Activated T-cell treated with anti-CD3 and anti-CD28 coated beads, Interleukin-2, amount 50 U/mL, for 72 hours (primary cell): Measurements from ENCODE around the gene MAGI2. TPM values are rescaled to one million over a fixed set of nuclear protein-coding genes. Genes with fewer than 3 reads are reported as not detected.

ENCODE experiments used
- ATAC-seq, 2 donors: fragments of 150-1000 bp; cut with Tn5 transposase; replicated peaks in 1 of 2; 2 replicates each; pipeline ENCODE4 v1.10.0; 2021; ENCODE audit warnings: moderate library complexity in 2 of 2, mild to moderate bottlenecking in 1 of 2
- DNase-seq, 2 donors: peaks; one replicate each; pipeline ENCODE4 v3.0.0; 2021 to 2022; ENCODE audit warnings: mixed read lengths in 1 of 2
- H3K27ac Mint-ChIP-seq: one replicate; pipeline ENCODE4 v1.8.0; 2022; ENCODE audit warnings: mild to moderate bottlenecking, moderate library complexity, mixed read lengths
- H3K27me3 Mint-ChIP-seq: one replicate; pipeline ENCODE4 v1.8.0; 2022; ENCODE audit warnings: low read depth, mixed read lengths
- H3K36me3 Mint-ChIP-seq, 2 donors: one replicate each; pipeline ENCODE4 v1.8.0; 2022; ENCODE audit warnings: mixed read lengths in 2 of 2, mild to moderate bottlenecking in 1 of 2; ENCODE audit not compliant: insufficient read depth in 2 of 2
- H3K4me1 Mint-ChIP-seq: one replicate; pipeline ENCODE4 v1.8.0; 2022; ENCODE audit warnings: low read depth, mixed read lengths
- H3K4me3 Mint-ChIP-seq, 2 donors: one replicate each; pipeline ENCODE4 v1.8.0; 2022; ENCODE audit warnings: mild to moderate bottlenecking in 2 of 2, mixed read lengths in 2 of 2, moderate library complexity in 2 of 2
- H3K9me3 Mint-ChIP-seq, 2 donors: one replicate each; pipeline ENCODE4 v1.8.0; 2022; ENCODE audit warnings: mixed read lengths in 2 of 2
- total RNA-seq, 2 donors: library from RNA; stranded (reverse); gene quantifications; one replicate each; pipeline ENCODE4 v1.2.3, GENCODE V29; 2022

Gene MAGI2
- total RNA-seq, 2 donors from 2014 or later: 0.31 to 0.44 TPM

- ATAC-seq (no peak), DNase-seq (no peak)
- H3K27ac Mint-ChIP-seq: no peak overlapping the region
- H3K27me3 Mint-ChIP-seq: no peaks in the 10 kb centered on the region
- H3K4me3 Mint-ChIP-seq: no peak overlapping the region
- peaks cover 0 to 1% of the 10 kb centered on the region in 2 donors for H3K9me3 Mint-ChIP-seq
- H3K4me1 Mint-ChIP-seq: no peaks in the 10 kb centered on the region
- H3K36me3 Mint-ChIP-seq: no peaks in the 10 kb centered on the region
Measured at GRCh38 chr7:79304711-79305110, 148.8 kb downstream of the MAGI2 start.

- Mint-ChIP-seq H3K4me3 (no peak overlapping the region), H3K27ac (no peak overlapping the region), H3K27me3 (no peaks in the 10 kb centered on the region), H3K9me3 (peaks cover 0 to 4% of the 10 kb centered on the region in 2 donors), H3K4me1 (no peaks in the 10 kb centered on the region), H3K36me3 (no peaks in the 10 kb centered on the region)
- no peak for ATAC-seq
- no peak for DNase-seq
Measured at GRCh38 chr7:79302293-79302692, 151.2 kb downstream of the MAGI2 start.

GRCh38 chr7:79301419-79301818 lies 152.0 kb downstream of the MAGI2 start:
- Mint-ChIP-seq H3K27ac (no peak overlapping the region), H3K36me3 (no peaks in the 10 kb centered on the region)

GRCh38 chr7:79300573-79300972 lies 152.9 kb downstream of the MAGI2 start:
- Mint-ChIP-seq H3K27me3 (no peaks in the 10 kb centered on the region), H3K4me1 (no peaks in the 10 kb centered on the region), H3K27ac (no peak overlapping the region), H3K36me3 (no peaks in the 10 kb centered on the region), H3K9me3 (peaks cover 0 to 4% of the 10 kb centered on the region in 2 donors), H3K4me3 (no peak overlapping the region)
- DNase-seq: no peak
- ATAC-seq: no peak

More at GRCh38 chr7:79301419-79301818, 152.0 kb downstream of the MAGI2 start:
- no peak for DNase-seq
- Mint-ChIP-seq H3K4me3 (no peak overlapping the region), H3K4me1 (no peaks in the 10 kb centered on the region), H3K27me3 (no peaks in the 10 kb centered on the region), H3K9me3 (peaks cover 0 to 4% of the 10 kb centered on the region in 2 donors)
- ATAC-seq: no peak

- ATAC-seq (no peak), DNase-seq (peak in 1 of 2 donors; percentile 2)
- Mint-ChIP-seq H3K4me3 (no peak overlapping the region), H3K9me3 (peaks cover 0 to 4% of the 10 kb centered on the region in 2 donors), H3K4me1 (no peaks in the 10 kb centered on the region), H3K36me3 (no peaks in the 10 kb centered on the region), H3K27ac (no peak overlapping the region), H3K27me3 (no peaks in the 10 kb centered on the region)
Measured at GRCh38 chr7:79298145-79298760, 155.2 kb downstream of the MAGI2 start.

- H3K27ac Mint-ChIP-seq: no peak overlapping the region
- DNase-seq (no peak), ATAC-seq (no peak)
- no peaks in the 10 kb centered on the region for H3K36me3 Mint-ChIP-seq
- H3K4me3 Mint-ChIP-seq: no peak overlapping the region
- peaks cover 0 to 6% of the 10 kb centered on the region in 2 donors for H3K9me3 Mint-ChIP-seq
- H3K27me3 Mint-ChIP-seq: no peaks in the 10 kb centered on the region
- H3K4me1 Mint-ChIP-seq: no peaks in the 10 kb centered on the region
Measured at GRCh38 chr7:79296553-79297320, 156.7 kb downstream of the MAGI2 start.

- Mint-ChIP-seq H3K4me3 (no peak overlapping the region), H3K9me3 (peaks cover 0 to 3% of the 10 kb centered on the region in 2 donors)
- ATAC-seq: no peak
Measured at GRCh38 chr7:79293655-79294142, 159.8 kb downstream of the MAGI2 start.

GRCh38 chr7:79292834-79293233 lies 160.6 kb downstream of the MAGI2 start:
- no peak overlapping the region for H3K27ac Mint-ChIP-seq
- peaks cover 0 to 3% of the 10 kb centered on the region in 2 donors for H3K9me3 Mint-ChIP-seq
- no peaks in the 10 kb centered on the region for H3K4me1 Mint-ChIP-seq
- DNase-seq (no peak), ATAC-seq (no peak)
- no peaks in the 10 kb centered on the region for H3K36me3 Mint-ChIP-seq
- no peaks in the 10 kb centered on the region for H3K27me3 Mint-ChIP-seq
- H3K4me3 Mint-ChIP-seq: no peak overlapping the region

More at GRCh38 chr7:79293655-79294142, 159.8 kb downstream of the MAGI2 start:
- Mint-ChIP-seq H3K27me3 (no peaks in the 10 kb centered on the region), H3K4me1 (no peaks in the 10 kb centered on the region), H3K36me3 (no peaks in the 10 kb centered on the region), H3K27ac (no peak overlapping the region)
- no peak for DNase-seq

- ATAC-seq: no peak
- H3K4me3 Mint-ChIP-seq: no peak overlapping the region
Measured at GRCh38 chr7:79291498-79291865, 162.0 kb downstream of the MAGI2 start.

GRCh38 chr7:79290841-79291497 lies 162.5 kb downstream of the MAGI2 start:
- H3K27ac Mint-ChIP-seq: no peak overlapping the region
- no peak for DNase-seq
- peaks cover 0 to 3% of the 10 kb centered on the region in 2 donors for H3K9me3 Mint-ChIP-seq
- H3K4me1 Mint-ChIP-seq: no peaks in the 10 kb centered on the region
- ATAC-seq: no peak
- no peak overlapping the region for H3K4me3 Mint-ChIP-seq
- no peaks in the 10 kb centered on the region for H3K36me3 Mint-ChIP-seq
- no peaks in the 10 kb centered on the region for H3K27me3 Mint-ChIP-seq

More at GRCh38 chr7:79291498-79291865, 162.0 kb downstream of the MAGI2 start:
- no peaks in the 10 kb centered on the region for H3K4me1 Mint-ChIP-seq
- H3K9me3 Mint-ChIP-seq: peaks cover 0 to 3% of the 10 kb centered on the region in 2 donors
- no peak overlapping the region for H3K27ac Mint-ChIP-seq
- no peaks in the 10 kb centered on the region for H3K36me3 Mint-ChIP-seq
- no peaks in the 10 kb centered on the region for H3K27me3 Mint-ChIP-seq
- DNase-seq: no peak

GRCh38 chr7:79290398-79290797 lies 163.1 kb downstream of the MAGI2 start:
- Mint-ChIP-seq H3K4me1 (no peaks in the 10 kb centered on the region), H3K36me3 (no peaks in the 10 kb centered on the region), H3K27ac (no peak overlapping the region), H3K27me3 (no peaks in the 10 kb centered on the region), H3K4me3 (no peak overlapping the region), H3K9me3 (peaks cover 0 to 3% of the 10 kb centered on the region in 2 donors)
- no peak for ATAC-seq
- no peak for DNase-seq

- Mint-ChIP-seq H3K4me1 (no peaks in the 10 kb centered on the region), H3K27ac (no peak overlapping the region), H3K27me3 (no peaks in the 10 kb centered on the region), H3K36me3 (no peaks in the 10 kb centered on the region), H3K9me3 (peaks cover 0 to 3% of the 10 kb centered on the region in 2 donors), H3K4me3 (no peak overlapping the region)
- DNase-seq (no peak), ATAC-seq (no peak)
Measured at GRCh38 chr7:79288655-79289054, 164.8 kb downstream of the MAGI2 start.

GRCh38 chr7:79287981-79288380 lies 165.5 kb downstream of the MAGI2 start:
- Mint-ChIP-seq H3K27ac (no peak overlapping the region), H3K27me3 (no peaks in the 10 kb centered on the region), H3K9me3 (peaks cover 0 to 3% of the 10 kb centered on the region in 2 donors), H3K4me1 (no peaks in the 10 kb centered on the region), H3K4me3 (no peak overlapping the region), H3K36me3 (no peaks in the 10 kb centered on the region)
- DNase-seq: no peak
- no peak for ATAC-seq
